ENCODE results near the gene CAPN9. TPM values are rescaled to one million over a fixed set of nuclear protein-coding genes. Genes with fewer than 3 reads are reported as not detected.

The CAPN9 gene
- total and polyA plus RNA-seq, 2 donors (not counting 3 experiments of a cell fraction or from before 2014, with no cell fraction given), result not detected

DNA sequence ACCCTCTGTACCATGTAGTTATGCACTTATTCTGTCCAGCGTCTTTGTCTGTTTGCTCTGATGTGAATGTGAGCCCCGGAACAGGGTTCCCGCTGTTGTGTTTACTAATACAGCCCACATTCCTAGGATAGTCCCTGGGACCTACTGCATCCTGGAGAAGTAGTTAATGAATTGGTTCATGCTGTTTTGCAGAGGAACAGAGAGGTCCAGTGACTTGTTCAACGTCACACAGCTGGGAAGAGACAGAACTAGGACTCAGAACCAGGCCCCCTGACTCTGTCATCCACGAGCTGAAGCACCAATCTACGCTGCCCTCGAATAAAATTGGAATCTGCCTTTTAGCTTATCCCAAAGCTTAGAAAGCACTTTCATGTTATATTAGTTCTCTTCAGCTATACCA is 34.0 kb upstream of the CAPN9 start:
- TF ChIP-seq EZH2 (IDR thresholded peaks at IDR 0.05; ENCODE audit: borderline replicate concordance, low read depth, low read length, severe bottlenecking) (no peak), MYC (IDR thresholded peaks at IDR 0.05; ENCODE audit: low read depth, low read length) (no peak), FOS (IDR thresholded peaks at IDR 0.05; ENCODE audit: borderline replicate concordance, insufficient read depth, low read length) (no peak), POLR2AphosphoS5 (IDR thresholded peaks at IDR 0.05; ENCODE audit: insufficient read depth, low read depth, low read length) (no peak), CTCF (IDR thresholded peaks at IDR 0.05; ENCODE audit: extremely low read depth in 1 of 2, insufficient read depth in 1 of 2, low read depth in 1 of 2, low read length in 2 of 2) (no peak), MAX (IDR thresholded peaks at IDR 0.05; ENCODE audit: insufficient read depth, insufficient read length) (no peak), POLR2A (IDR thresholded peaks at IDR 0.05; ENCODE audit: low read depth, low read length) (no peak), JUN (IDR thresholded peaks at IDR 0.05; ENCODE audit: borderline replicate concordance, insufficient read depth, insufficient read length, low read depth) (no peak), GATA2 (IDR thresholded peaks at IDR 0.05; ENCODE audit: insufficient read depth, insufficient read length, low read depth, low read length) (no peak)
- Histone ChIP-seq H2AFZ (ENCODE audit: low read depth, low read length) (no peak overlapping the region), H3K9me3 (replicated peaks; ENCODE audit: control insufficient read depth, insufficient read depth, low read length) (no peaks in the 10 kb centered on the region), H3K27ac (ENCODE audit: insufficient read depth, low read depth, low read length) (no peak overlapping the region), H3K4me3 (replicated peaks in 1 of 3; ENCODE audit: insufficient read depth in 1 of 3, low read depth in 1 of 3, low read length in 3 of 3) (no peak overlapping the region), H3K4me2 (ENCODE audit: insufficient read depth, low read length) (no peak overlapping the region), H3K79me2 (ENCODE audit: control insufficient read depth, insufficient read depth, low read length) (no peaks in the 10 kb centered on the region), H3K36me3 (ENCODE audit: control insufficient read depth in 2 of 2, extremely low read depth in 1 of 2, insufficient read depth in 2 of 2, low read length in 2 of 2) (no peaks in the 10 kb centered on the region), H3K9ac (replicated peaks; ENCODE audit: extremely low read depth, insufficient read depth, low read length) (no peak overlapping the region), H3K27me3 (ENCODE audit: control insufficient read depth in 2 of 2, insufficient read depth in 2 of 2, low read length in 2 of 2) (no peaks in the 10 kb centered on the region), H3K9me1 (replicated peaks; ENCODE audit: control insufficient read depth, extremely low read depth, insufficient read depth, low read length) (no peaks in the 10 kb centered on the region), H3K4me1 (ENCODE audit: control insufficient read depth, extremely low read depth, insufficient read depth, low read length) (no peaks in the 10 kb centered on the region), H4K20me1 (replicated peaks; ENCODE audit: control insufficient read depth, extremely low read depth, insufficient read depth, low read length) (no peaks in the 10 kb centered on the region)
- DNase-seq (ENCODE audit: low read depth, low spot score) (no peak), FAIRE-seq (no peak)
- dilution Hi-C loops (cut with MboI; ENCODE audit: extremely low pct_ligation_motif_present, low sequenced_read_pairs), result no loop called here
- intact Hi-C loops (cut with micrococcal nuclease), result no loop called here
- ChIA-PET CTCF (no interaction called here), POLR2A (no interaction called here)
- BruUV-seq (replicated peaks), result no TSS peak
